K562 (cell line): ENCODE results near the gene CITED1. TPM values are rescaled to one million over a fixed set of nuclear protein-coding genes. Genes with fewer than 3 reads are reported as not detected.

Experiments used
- ATAC-seq: fragments of 200-7000 bp; cut with Tn5 transposase; 3 replicates; pipeline ENCODE4 v1.9.1; 2020; ENCODE audit warnings: moderate library complexity
- BruUV-seq: library from RNA; stranded (reverse); fragments of 400-500 nt; replicated peaks from 2 replicates; lab custom pipeline; 2021; lab: Mats Ljungman, UMichigan
- CTCF ChIA-PET: fragments of 300-600 bp; formaldehyde crosslinking; extraction: SDS; loops from one replicate; lab custom pipeline; 2021; ENCODE audit warnings: low intra/inter-chr PET ratio; lab: Yijun Ruan, JAX
- POLR2A ChIA-PET: fragments of 300-600, 350-650 bp; sonication (Branson Sonifier 250); formaldehyde crosslinking; extraction: SDS; loops from one replicate; lab custom pipeline; 2021; ENCODE audit warnings: antibody characterized with exemption, inconsistent platforms; lab: Yijun Ruan, JAX
- DNase-seq, 4 experiments: peaks; one replicate each; pipeline versions ENCODE4 v3.0.0 to v3.0.0-alpha.2; 2011 to 2018; ENCODE audit warnings: low spot score in 3 of 4, mixed read lengths in 3 of 4; ENCODE audit errors: extremely low read depth in 1 of 4
- FAIRE-seq: peaks from 2 replicates; lab custom pipeline; 2011; peaks lifted over from hg19 to GRCh38; lab: Jason Lieb, UNC
- H2AFZ ChIP-seq: 2 replicates; pipeline ENCODE4 v1.6.0; 2011; ENCODE audit warnings: low read depth, low read length, control low read depth, inconsistent platforms
- H3K27ac ChIP-seq: fragments of 200-600 bp; 3 replicates; pipeline ENCODE4 v1.8.0; 2011; ENCODE audit warnings: low read depth, mild to moderate bottlenecking, control low read depth, inconsistent platforms, low read length, moderate library complexity, mixed read lengths; ENCODE audit errors: extremely low read depth
- H3K27me3 ChIP-seq, 2 experiments: fragments of 300-600 bp in 1 of 2; 2 replicates in 1 of 2; 3 replicates in 1 of 2; pipeline versions ENCODE4 v1.6.0 to v1.8.0; 2011; ENCODE audit warnings: inconsistent platforms in 2 of 2, low read length in 2 of 2, mild to moderate bottlenecking in 1 of 2, mixed read lengths in 1 of 2, moderate library complexity in 1 of 2; ENCODE audit not compliant: control insufficient read depth in 2 of 2, insufficient read depth in 2 of 2
- H3K36me3 ChIP-seq: fragments of 300-600 bp; 3 replicates; pipeline ENCODE4 v1.8.0; 2011; ENCODE audit warnings: mild to moderate bottlenecking, low read length, inconsistent platforms; ENCODE audit not compliant: control insufficient read depth, insufficient read depth
- H3K4me1 ChIP-seq, 2 experiments: fragments of 200-600 bp in 1 of 2; replicated peaks in 1 of 2; 2 replicates in 1 of 2; 3 replicates in 1 of 2; pipeline versions ENCODE4 v1.5.1 to v1.8.0; 2011; ENCODE audit warnings: inconsistent platforms in 2 of 2, low read length in 2 of 2, mild to moderate bottlenecking in 1 of 2, mixed read lengths in 1 of 2, moderate library complexity in 1 of 2; ENCODE audit not compliant: control insufficient read depth in 2 of 2, insufficient read depth in 2 of 2
- H3K4me2 ChIP-seq: 2 replicates; pipeline ENCODE4 v1.6.1; 2011; ENCODE audit warnings: low read length, control low read depth, inconsistent platforms, mixed read lengths; ENCODE audit not compliant: insufficient read depth
- H3K4me3 ChIP-seq: fragments of 200-600 bp; sonication (generic), shearing (Covaris generic); 2 replicates; pipeline ENCODE4 v1.5.1; 2016; ENCODE audit warnings: control low read depth, inconsistent platforms
- H3K79me2 ChIP-seq: fragments of 200-600 bp; 3 replicates; pipeline ENCODE4 v1.8.0; 2011; ENCODE audit warnings: low read length, inconsistent platforms; ENCODE audit not compliant: control insufficient read depth, insufficient read depth
- H3K9ac ChIP-seq, 2 experiments: 2 replicates each; pipeline versions ENCODE4 v1.6.0 to v1.6.1; 2011; ENCODE audit warnings: low read depth in 2 of 2, low read length in 2 of 2, control low read depth in 1 of 2, inconsistent platforms in 1 of 2, mild to moderate bottlenecking in 1 of 2, mixed read lengths in 1 of 2; ENCODE audit not compliant: insufficient read depth in 1 of 2
- H3K9me1 ChIP-seq: one replicate; pipeline ENCODE4 v1.6.0; 2011; ENCODE audit warnings: inconsistent platforms, mild to moderate bottlenecking, low read length, moderate library complexity; ENCODE audit not compliant: control insufficient read depth, insufficient read depth
- H3K9me3 ChIP-seq: replicated peaks from 2 replicates; pipeline ENCODE4 v1.5.1; 2011; ENCODE audit warnings: low read depth, low read length, inconsistent platforms; ENCODE audit not compliant: control insufficient read depth, insufficient read depth
- H4K20me1 ChIP-seq: replicated peaks from 2 replicates; pipeline ENCODE4 v1.6.1; 2011; ENCODE audit warnings: low read length, inconsistent platforms, mixed read lengths; ENCODE audit not compliant: control insufficient read depth, insufficient read depth
- RBFOX2 ChIP-seq: fragments of 200-400 bp; formaldehyde crosslinking; IDR thresholded peaks from 2 replicates; pipeline ENCODE4 v1.6.1; 2017; ENCODE audit warnings: low read depth, mild to moderate bottlenecking, low read length, moderate library complexity
- RERE ChIP-seq: sonication (generic); formaldehyde crosslinking; IDR thresholded peaks from 2 replicates; pipeline ENCODE4 v1.8.0; 2023; ENCODE audit warnings: missing genetic modification reagents, mild to moderate bottlenecking, borderline replicate concordance
- WGBS: fragments of 100-300 bp; shearing (Covaris generic); methylation state at CpG from one replicate; pipeline ENCODE4 v1.1.6; 2016; ENCODE audit warnings: low coverage, mixed read lengths; ENCODE audit not compliant: insufficient coverage; ENCODE audit errors: missing lambda C conversion rate; 5-methylcytosine and 5-hydroxymethylcytosine counted together
- in situ Hi-C: fragments of 300-500 bp; cut with MboI; formaldehyde crosslinking; loops from 4 replicates; pipeline ENCODE4 v1.15.0; 2018; ENCODE audit warnings: inconsistent platforms, mixed read lengths
- intact Hi-C: fragments of 100-400 bp; cut with micrococcal nuclease; formaldehyde crosslinking; loops from 2 replicates; pipeline ENCODE4 v1.14.2; 2022
- polyA plus RNA-seq, 8 experiments: library from polyadenylated mRNA; depleted of rRNA in 4 of 8; stranded (reverse) in 5 of 8; unstranded in 3 of 8; fragments of >200 nt; fragmentation: Nextera tagmentation in 2 of 8; fragmentation: Illumina TruSeq in 1 of 8; extraction: Ambion mirVana in 2 of 8; extraction: Trizol in 1 of 8; gene quantifications; 2 replicates each; pipeline versions ENCODE4 v1.2.1 to v1.2.3, GENCODE V29; 2011 to 2014; ENCODE audit warnings: inconsistent platforms in 1 of 8, missing spikeins in 1 of 8
- total RNA-seq, 7 experiments: library from RNA; depleted of rRNA in 6 of 7; stranded (reverse); fragments of >200 nt in 6 of 7; fragmentation: Illumina TruSeq in 2 of 7; extraction: Trizol in 2 of 7; gene quantifications; 2 replicates each; pipeline versions ENCODE4 v1.2.1 to v1.2.3, GENCODE V29; 2011 to 2021; ENCODE audit warnings: low replicate concordance in 1 of 7

The CITED1 gene
- total and polyA plus RNA-seq, 9 of the 15 experiments (the other 6 are each of a cell fraction or from before 2014, with no cell fraction given): 0.56 to 5.8 (median 4.2) TPM

GRCh38 chrX:72273718-72274117 lies 32.0 kb downstream of the CITED1 start:
- Histone ChIP-seq H3K4me1 (peaks cover 4 to 11% of the 10 kb centered on the region in 2 experiments; a peak in 3 of 5 replicates), H3K9me3 (no peaks in the 10 kb centered on the region), H3K79me2 (peaks cover 47% of the 10 kb centered on the region), H3K27ac (no peak overlapping the region), H3K27me3 (no peaks in the 10 kb centered on the region), H3K36me3 (peaks cover 78% of the 10 kb centered on the region), H3K4me3 (no peak overlapping the region), H3K9ac (no peak overlapping the region), H3K4me2 (no peak overlapping the region), H3K9me1 (no peaks in the 10 kb centered on the region), H2AFZ (no peak overlapping the region), H4K20me1 (peaks cover 10% of the 10 kb centered on the region; the same call in 1 of the 2 replicates)
- FAIRE-seq (no peak), DNase-seq (no peak), ATAC-seq (no peak)
- BruUV-seq: no TSS peak
- intact Hi-C loops: no loop called here
- CTCF ChIA-PET: no interaction called here
- no peak for TF ChIP-seq RERE (CRISPR knock-in tag)
- 0 out of 2 replicates have a peak, but pooled peaks have one; percentile 15 for TF ChIP-seq RBFOX2
- in situ Hi-C loops: no loop called here
- POLR2A ChIA-PET: no interaction called here
- WGBS: 90% methylated on average over 5 of the region's 6 CpGs
